Measurements from ENCODE around the gene GMFB.
A peak's percentile ranks its signal among the peaks of the same experiment; 100 is the strongest.

GMFB gene

GRCh38 chr14:54493293-54493692, 4.5 kb upstream of the GMFB start:
- H3K4me3 ChIP-seq (ENCODE audit: low read depth, low read length) = no peak overlapping the region
- TF ChIP-seq, protein P1, sequence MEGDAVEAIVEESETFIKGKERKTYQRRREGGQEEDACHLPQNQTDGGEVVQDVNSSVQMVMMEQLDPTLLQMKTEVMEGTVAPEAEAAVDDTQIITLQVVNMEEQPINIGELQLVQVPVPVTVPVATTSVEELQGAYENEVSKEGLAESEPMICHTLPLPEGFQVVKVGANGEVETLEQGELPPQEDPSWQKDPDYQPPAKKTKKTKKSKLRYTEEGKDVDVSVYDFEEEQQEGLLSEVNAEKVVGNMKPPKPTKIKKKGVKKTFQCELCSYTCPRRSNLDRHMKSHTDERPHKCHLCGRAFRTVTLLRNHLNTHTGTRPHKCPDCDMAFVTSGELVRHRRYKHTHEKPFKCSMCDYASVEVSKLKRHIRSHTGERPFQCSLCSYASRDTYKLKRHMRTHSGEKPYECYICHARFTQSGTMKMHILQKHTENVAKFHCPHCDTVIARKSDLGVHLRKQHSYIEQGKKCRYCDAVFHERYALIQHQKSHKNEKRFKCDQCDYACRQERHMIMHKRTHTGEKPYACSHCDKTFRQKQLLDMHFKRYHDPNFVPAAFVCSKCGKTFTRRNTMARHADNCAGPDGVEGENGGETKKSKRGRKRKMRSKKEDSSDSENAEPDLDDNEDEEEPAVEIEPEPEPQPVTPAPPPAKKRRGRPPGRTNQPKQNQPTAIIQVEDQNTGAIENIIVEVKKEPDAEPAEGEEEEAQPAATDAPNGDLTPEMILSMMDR (IDR thresholded peaks at IDR 0.05; ENCODE audit: low read depth, low read length) = no peak

- no peak overlapping the region for H3K4me3 ChIP-seq (ENCODE audit: low read depth, low read length)
Measured at GRCh38 chr14:54490445-54491175, 1.8 kb upstream of the GMFB start.

GRCh38 chr14:54489731-54490444, 1.1 kb upstream of the GMFB start:
- TF ChIP-seq, protein P1 (IDR thresholded peaks at IDR 0.05; ENCODE audit: low read depth, low read length) = no peak
- H3K4me3 ChIP-seq (ENCODE audit: low read depth, low read length) = peak overlapping the region; percentile 80

More at GRCh38 chr14:54490445-54491175, 1.8 kb upstream of the GMFB start:
- TF ChIP-seq, protein P1 (IDR thresholded peaks at IDR 0.05; ENCODE audit: low read depth, low read length) = no peak

- peak overlapping the region; percentile 80 for H3K4me3 ChIP-seq (ENCODE audit: low read depth, low read length)
- TF ChIP-seq, protein P1 (IDR thresholded peaks at IDR 0.05; ENCODE audit: low read depth, low read length) = no peak
Measured at GRCh38 chr14:54489318-54489683, 521 bp upstream of the GMFB start.

- peak overlapping the region; percentile 80 for H3K4me3 ChIP-seq (ENCODE audit: low read depth, low read length)
- TF ChIP-seq, protein P1 (IDR thresholded peaks at IDR 0.05; ENCODE audit: low read depth, low read length) = no peak
Measured at GRCh38 chr14:54488318-54488645, 498 bp downstream of the GMFB start.

DNA sequence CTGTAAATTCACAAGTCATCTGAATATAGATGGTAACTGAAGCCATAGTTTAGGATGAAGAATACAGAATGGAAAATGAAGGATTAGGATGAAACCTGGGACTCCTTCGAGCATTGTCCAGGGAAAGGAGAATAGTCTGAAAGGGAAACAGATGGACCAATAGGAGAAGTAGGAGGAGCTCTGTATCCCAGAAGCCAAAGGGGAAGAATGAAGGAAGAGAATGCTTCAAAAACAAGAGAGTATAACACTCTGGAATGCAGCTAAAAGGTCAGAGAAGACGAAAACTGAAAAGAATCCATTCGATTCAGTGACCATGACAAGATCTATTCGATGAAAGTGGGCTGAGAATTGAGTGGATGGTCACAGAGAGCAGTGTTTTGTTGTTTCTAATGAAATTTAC, 1.0 kb downstream of the GMFB start:
- TF ChIP-seq, protein P1 (IDR thresholded peaks at IDR 0.05; ENCODE audit: low read depth, low read length) = no peak

DNA sequence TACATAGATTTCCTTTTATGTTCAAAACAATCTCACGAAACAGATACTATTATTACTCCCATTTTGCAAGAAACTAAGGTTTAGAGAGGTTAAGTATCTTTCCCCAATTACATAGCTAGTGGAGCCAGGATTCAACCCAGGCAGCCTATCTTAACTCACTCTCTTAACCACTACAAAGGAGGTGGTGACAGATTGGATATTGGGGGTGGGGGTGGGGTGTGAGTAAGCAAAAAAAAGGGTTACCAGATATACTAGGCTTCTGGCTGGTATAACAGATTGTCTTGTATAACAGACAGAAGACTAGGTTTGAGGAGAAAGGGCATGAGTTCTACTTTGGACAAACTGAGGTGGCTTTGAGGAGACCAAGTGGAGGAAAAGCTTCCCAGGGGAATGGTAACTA, 2.1 kb downstream of the GMFB start:
- TF ChIP-seq, protein P1 (IDR thresholded peaks at IDR 0.05; ENCODE audit: low read depth, low read length) = no peak
- H3K4me3 ChIP-seq (ENCODE audit: low read depth, low read length) = no peak overlapping the region

More for the DNA sequence above, 1.0 kb downstream of the GMFB start:
- peak overlapping the region; percentile 80 for H3K4me3 ChIP-seq (ENCODE audit: low read depth, low read length)
